IPS-NIHi7 (cell line): ENCODE measurements around the gene CAV3.

ENCODE experiments used
- DNase-seq: peaks from one replicate; pipeline ENCODE4 v3.0.0; 2012; ENCODE audit warnings: mixed read lengths; ENCODE audit errors: extremely low spot score

Gene CAV3

DNA sequence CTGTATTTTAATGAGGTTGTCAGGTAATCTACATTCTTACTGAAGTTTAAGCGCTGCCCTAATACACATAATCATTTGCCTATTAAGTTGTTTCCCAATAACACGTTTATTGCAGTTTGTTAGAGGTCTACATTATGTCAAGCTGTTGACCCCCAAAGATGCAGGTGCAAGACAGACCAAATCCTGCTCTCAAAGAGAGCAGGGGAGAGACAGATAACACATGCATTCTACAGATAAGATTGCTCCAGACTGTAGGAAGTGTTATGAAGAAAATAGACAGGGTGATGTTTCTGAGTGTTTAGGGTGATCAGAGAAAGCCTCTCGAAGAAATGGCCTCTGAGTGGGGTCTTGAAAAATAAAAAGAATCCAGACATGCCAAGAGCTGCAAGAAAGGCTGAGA lies 60.6 kb downstream of the CAV3 start:
- no peak for DNase-seq
